GM21825 (cell line): ENCODE measurements around the gene PLAAT3.
"Not testable (repeated sequence)": the region's sequence is repeated elsewhere in the genome, so short reads cannot be mapped to it uniquely, and the experiment has no call there.

Experiments
- ATAC-seq: cut with Tn5 transposase; IDR thresholded peaks from one replicate; pipeline ENCODE4 v1.9.1; 2021; ENCODE audit warnings: mild to moderate bottlenecking, moderate library complexity; ENCODE audit not compliant: unreplicated experiment

PLAAT3 gene

DNA sequence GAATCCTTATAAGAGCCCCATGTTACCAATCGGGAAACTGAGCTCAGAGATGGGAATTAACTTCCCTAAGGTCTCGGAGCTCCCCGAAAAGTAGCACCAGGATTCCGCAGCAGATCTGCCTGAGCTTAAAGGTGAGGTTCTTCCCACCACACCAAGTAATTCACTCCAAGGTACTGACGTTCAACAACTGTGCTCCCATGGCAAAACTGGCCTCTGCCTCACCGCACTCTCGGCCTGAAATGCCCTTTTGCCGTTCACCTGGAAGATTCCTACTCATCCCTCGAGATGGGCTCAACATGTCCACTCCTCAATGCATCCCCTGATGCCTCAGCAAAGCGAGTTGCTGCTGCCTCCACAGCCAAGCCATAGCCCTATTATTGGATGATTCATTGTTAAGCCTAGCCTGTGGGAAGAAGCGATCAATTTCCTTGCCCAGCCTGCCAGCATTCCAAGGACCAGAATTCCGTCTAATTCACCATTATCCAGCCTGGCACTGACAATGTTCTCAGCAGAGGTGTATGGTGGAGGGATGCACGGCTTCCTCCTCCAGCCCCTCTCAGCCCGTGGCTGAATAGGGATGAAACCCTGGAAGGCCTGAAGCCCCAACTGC lies 4.2 kb downstream of the PLAAT3 start:
- ATAC-seq: no peak

GRCh38 chr11:63609536-63609935 lies 4.7 kb downstream of the PLAAT3 start:
- ATAC-seq: no peak

DNA sequence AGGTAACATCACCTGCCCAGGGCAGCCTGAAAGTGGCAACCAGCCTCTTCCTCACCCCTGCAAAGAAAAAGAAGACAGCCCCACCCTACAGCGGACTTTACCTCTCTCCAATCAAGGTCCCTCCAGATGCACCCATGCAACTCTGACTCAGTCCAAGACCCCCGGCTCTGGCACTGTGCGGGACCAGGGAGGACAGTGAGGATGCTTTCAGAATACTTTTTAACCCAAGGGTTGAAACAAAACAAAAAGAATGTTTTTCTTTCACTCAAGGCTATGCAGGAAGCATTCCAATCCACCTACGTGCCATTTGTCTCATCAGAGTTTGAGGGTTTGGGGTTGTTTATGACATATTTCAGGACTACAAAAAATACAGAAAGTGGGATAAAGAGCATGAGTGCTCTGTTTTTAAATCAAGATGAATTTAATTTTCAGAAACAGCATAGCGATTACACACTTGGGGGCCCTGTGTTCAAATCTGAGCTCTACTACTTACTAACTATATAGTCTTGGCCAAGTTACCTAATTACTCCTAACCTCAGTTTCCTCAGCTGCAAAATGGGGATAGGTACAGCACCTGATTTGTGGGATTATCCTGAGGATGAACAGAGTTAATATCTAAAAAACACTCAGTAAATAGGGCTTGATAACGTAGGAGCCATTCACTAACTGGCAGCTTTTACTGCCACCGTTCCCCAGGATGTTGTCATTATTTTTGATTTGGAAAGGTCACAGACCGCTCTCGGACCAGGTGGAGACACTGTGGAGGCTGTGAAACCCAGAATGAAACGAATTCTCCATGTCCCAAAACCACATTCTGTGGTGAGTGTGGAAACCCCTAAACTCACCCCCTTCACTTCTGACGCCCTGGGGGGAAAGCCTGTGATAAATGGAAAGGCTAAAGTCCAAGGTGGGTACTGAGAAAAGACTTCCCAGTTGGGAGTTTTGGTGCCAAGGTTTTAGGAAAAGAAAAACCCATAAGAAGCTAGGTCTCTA lies 5.6 kb downstream of the PLAAT3 start:
- ATAC-seq: no peak

DNA sequence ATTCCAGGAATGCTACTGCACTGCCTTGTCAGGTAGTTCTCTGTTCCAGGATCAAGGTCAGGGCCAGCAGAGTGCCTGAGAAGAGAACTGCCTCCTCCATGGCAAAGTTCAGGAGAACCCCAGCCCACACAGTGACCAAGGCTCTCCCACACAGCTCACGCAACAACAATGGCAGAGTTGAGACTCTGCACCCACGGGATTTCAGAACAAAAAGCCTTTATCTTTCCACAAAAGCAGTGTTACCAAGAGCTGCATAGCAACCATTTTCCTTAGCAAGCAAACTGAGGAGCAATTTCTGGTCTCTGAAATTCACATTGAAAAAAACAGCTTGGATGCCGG lies 11.1 kb downstream of the PLAAT3 start:
- ATAC-seq: no peak

- ATAC-seq: not testable (repeated sequence)
Measured at GRCh38 chr11:63602290-63603179, 11.7 kb downstream of the PLAAT3 start.

GRCh38 chr11:63599211-63600122 lies 14.8 kb downstream of the PLAAT3 start:
- no peak for ATAC-seq

DNA sequence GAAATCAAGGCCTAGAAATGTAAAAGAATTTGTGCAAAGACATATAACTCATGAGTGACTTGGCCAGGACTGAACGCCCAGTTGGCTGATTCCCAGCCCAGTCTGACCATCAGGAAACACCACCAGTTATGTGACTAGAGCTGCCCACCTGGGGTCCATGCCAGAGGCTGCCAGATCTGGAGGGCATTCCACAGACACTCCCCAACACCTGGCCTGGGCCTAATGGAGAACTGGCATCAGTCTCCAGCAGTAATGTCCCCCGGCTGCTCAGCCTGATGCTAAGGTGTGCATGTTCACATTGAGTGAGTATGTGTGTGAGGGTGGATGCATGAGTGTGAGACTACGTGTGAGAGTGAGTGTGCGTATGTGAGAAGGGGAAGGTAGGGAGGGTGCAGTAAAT lies 15.7 kb downstream of the PLAAT3 start:
- ATAC-seq: no peak

DNA sequence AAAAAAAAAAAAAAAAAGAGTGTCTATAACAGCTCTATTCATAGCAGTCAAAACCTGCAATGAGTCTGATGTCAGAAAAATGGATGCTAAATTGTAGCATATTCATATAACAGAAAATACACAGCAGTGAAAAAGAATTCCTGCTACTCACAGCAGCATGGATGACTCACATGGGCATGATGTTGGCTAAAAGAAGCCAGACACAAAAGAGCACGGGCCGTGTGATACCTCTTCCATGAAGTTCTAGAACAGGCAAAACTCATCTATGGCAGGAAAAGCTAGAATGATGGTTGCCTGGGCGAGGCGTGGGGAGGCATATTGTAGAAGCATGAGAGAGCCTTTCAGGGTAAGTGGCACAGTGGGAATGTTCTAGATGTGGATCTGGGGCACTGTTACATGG lies 18.9 kb downstream of the PLAAT3 start:
- no peak for ATAC-seq

- ATAC-seq: no peak
Measured at GRCh38 chr11:63592975-63593395, 21.2 kb downstream of the PLAAT3 start.

DNA sequence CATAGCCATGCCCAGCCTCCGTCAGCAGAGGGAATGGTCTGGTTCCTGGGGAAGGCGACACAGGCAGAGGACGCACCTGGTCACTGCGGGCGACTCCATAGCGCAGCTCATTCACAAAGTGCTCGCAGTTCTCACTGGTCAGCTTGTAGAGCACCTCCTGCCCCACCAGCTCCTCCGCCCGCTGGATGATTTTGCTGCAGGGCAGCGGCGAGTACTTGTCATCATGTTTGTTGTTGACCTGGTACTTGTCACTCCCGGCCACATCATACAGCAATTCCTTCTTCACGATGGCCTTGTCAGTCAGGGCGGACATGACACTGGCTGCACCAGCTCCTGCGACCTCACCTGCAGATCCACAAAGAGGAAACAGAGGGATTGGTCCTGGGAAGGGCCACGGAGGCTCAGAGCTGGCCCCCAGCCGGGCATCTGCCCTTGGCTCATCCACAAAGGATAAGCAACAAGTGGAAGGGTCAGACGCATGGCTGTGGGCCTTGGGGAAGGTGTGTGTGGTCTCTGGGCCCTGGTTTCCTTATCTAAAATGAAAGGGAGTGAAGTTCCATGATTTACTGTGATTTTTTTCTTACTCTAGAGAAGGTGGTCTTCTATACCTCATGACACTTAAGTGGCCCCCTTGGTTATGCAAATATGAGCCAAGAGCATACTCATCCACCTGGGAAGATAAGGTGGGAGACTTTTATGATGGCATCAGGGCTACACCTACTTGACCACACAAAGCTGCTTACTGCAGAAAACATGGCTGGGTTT lies 24.0 kb downstream of the PLAAT3 start:
- ATAC-seq: no peak

- no peak for ATAC-seq
Measured at GRCh38 chr11:63589000-63589399, 25.2 kb downstream of the PLAAT3 start.

DNA sequence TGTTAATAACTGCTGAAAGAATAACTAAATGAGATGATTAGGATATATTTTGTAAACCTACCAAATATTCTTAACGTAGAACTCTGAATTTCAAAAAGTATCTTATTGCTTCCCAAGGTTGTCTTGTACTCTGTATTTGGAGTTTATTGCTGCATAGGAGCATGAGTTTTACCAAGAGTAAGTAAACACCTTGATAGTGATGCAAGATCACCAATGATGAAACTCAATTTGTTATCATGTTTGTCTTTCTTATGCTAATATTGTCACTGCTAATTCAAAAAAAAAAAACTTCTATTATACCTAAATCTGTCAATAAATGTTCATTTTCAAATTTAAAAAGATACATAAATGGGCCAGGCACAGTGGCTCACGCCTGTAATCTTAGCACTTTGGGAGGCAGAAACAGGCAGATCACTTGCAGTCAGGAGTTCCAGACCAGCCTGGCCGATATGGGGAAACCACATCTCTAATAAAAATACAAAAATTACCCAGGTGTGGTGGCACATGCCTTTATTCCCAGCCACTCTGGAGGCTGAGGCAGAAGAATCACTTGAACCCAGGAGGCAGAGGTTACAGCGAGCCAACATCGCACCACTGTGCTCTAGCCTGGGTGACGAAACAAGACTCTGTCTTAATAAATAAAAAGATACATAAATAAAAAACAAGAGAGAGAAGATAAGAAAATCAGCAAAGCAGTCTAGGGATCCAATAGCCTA lies 27.6 kb downstream of the PLAAT3 start:
- no peak for ATAC-seq

- ATAC-seq: no peak
Measured at GRCh38 chr11:63583357-63583677, 30.9 kb downstream of the PLAAT3 start.

DNA sequence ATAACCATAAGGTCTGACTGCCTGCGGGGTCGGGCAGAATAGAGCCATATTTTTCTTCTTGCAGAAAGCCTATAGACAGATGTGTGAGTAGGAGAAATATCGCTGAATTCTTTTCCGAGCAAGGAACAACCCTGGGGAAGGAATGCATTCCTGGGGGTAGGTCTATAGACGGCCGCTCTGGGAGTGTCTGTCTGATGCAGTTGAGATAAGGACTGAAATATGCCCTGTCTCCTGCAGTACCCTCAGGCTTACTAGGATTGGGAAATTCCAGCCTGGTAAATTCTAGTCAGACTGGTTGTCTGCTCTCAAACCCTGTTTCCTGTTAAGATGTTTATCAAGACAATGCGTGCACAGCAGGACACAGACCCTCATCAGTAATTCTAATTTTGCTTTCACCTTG lies 33.0 kb downstream of the PLAAT3 start:
- ATAC-seq: not testable (repeated sequence)

DNA sequence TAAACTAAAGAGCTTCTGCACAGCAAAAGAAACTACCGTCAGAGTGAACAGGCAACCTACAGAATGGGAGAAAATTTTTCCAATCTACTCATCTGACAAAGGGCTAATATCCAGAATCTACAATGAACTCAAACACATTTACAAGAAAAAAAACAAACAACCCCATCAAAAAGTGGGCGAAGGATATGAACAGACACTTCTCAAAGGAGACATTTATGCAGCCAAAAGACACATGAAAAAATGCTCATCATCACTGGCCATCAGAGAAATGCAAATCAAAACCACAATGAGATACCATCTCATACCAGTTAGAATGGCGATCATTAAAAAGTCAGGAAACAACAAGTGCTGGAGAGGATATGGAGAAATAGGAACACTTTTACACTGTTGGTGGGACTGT lies 35.4 kb downstream of the PLAAT3 start:
- ATAC-seq: not testable (repeated sequence)

DNA sequence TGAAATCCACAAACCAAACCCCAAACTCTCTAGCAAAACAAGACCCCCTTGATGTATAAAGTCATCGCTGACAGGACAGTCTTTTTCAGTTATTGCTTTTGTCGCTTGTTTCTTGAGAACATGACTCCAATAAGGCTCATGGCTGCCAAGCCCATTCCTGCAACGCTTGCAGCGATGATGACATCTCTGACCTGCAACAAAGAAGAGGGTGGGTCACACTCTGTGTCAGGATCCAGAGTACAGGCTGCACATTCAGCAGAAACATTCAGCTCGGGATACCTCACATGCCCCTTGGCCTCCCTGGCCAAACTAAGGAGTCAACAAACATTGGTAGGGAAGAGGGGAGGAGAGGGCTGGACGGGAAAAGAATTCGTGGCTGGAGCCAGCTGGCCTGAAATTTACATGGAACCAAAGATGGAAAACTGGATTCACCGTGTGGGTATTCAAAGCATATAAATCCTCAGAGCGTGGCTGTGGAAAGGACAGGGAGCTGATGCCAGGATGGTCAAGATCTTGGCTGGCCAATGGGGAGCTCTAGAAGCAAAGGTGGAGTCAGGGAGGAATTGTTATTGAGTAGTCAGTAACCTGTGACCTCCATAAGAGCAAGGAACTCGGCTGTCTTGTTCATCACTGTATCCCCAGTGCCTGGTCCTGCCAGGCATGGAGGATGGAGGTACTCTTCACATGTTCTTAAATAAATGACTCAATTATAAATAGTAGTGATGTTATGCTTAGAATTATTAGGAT lies 39.2 kb downstream of the PLAAT3 start:
- ATAC-seq: no peak

DNA sequence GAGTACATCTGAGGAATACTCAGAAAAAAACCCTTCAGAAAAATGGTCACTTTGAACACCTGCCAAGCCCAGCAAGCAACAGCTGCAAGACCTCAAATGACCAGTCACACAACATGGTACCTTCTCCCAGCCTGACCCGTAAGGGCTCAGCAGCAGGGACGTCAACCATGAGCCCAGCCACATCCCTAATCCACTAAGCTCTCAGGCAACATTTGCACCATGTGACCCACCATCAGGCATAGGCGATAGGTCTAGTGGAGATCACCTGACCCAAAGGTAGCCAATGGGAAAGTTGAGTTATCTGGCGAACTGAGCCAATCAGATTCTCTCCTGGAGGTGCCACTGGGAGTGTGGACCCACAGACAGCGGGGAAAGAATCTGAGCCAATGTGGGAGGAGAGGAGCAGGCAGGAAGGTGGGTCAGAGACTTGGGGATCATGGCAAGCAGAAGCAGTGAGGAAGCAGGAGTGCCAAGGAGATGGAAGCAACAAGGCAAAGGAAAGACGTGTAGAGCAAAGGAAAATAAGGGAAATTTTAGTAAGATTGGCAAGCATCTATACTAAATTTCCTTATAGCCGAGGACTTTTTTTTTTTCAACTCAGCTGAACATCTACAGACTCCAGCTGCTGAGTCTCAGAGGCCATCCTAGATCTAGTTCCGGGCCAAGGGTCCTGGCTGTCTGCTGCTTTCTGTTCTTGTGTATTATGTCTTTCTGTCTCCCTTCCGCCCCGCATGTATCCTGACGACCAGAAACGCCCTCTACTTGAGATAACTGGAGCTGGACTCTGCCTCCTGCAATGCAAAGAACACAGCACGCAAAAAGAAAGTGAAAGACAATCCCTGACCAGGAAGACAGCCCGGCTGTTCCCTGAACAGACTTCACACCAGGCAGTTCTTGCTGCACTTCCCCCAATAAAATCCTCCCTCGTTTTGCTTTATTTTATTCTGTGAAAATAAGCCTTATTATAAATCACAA lies 40.1 kb downstream of the PLAAT3 start:
- peak; percentile 58 for ATAC-seq
